Measurements from ENCODE around the gene TRMT44.
"Not testable (repeated sequence)": the region's sequence is repeated elsewhere in the genome, so short reads cannot be mapped to it uniquely, and the experiment has no call there.

TRMT44 gene

GRCh38 chr4:8508740-8509139 is 68.2 kb downstream of the TRMT44 start:
- DNase-seq (ENCODE audit: insufficient read length, low spot score), result no peak

DNA sequence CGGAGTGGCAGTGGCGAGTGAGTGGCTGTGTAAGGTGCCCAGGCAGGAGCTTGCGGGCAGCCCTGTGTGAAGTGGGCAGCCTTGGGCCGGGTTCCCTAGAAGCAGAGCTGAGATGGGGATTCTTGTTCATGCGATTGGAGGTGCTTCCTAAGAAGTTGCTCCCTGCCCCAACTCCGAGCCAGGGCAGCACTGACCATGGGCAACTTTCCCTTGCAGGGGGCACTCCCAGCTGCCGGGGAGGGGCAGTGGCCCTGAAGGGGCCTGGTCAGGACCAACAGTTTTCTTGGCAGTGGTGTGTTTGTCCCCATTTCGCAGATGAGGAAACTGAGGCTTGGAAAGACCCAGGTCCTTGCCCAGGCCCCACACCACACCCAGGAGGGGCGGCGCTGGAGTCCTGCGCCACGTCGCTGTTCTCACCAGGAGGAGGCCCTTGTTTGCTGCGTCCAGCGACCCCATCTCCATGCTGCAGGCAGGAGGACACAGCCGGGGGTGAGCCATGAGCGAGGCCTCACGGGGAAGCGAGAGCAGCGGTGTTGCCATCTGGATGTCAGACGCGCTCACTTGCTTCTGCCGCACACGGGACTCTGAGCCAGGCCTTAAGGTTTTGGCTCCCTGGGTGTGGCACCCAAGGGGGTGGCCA is 68.9 kb downstream of the TRMT44 start:
- FAIRE-seq (no peak), DNase-seq (ENCODE audit: insufficient read length, low spot score) (no peak)

More at GRCh38 chr4:8508740-8509139, 68.2 kb downstream of the TRMT44 start:
- no peak for FAIRE-seq

DNA sequence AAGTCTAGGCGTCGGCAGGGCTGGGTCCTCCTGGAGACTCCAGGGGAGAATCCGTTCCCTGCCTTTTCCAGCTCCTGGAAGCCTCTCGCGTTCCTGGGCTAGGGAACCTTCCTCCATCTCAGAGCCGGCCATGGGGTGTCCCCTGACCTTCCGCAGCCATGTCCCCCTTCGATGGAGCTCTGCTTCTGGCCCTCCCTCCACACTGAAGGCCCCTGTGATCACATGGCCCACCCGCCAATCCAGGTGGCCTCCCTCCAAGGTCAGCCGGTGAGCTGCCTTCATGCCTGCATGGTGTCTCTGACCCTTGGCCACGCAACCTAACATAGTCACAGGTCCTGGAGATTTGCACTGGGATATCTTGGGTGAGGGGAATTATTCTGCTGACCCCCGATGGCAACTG is 69.6 kb downstream of the TRMT44 start:
- FAIRE-seq, result no peak
- no peak for DNase-seq (ENCODE audit: insufficient read length, low spot score)

GRCh38 chr4:8510611-8511285 is 70.2 kb downstream of the TRMT44 start:
- FAIRE-seq (no peak), DNase-seq (ENCODE audit: insufficient read length, low spot score) (no peak)

DNA sequence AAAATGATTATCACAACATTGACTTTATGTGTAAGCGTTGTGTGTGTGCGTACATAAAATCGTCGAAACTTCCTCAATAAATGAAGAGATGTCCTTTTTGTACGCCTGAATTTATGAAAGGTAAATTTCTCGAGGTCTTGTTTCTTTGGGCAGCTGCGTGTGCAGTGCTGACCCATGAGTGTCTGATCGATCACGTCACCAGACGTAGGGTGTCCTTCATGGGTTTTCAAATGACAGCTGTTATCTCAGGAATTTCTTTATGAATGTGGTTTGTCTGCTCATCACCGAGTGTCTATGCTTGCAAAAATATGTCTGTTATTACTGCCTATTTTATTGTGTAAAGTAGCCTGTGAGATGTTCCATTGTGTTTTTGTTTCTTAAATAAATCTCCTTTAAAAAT is 71.9 kb downstream of the TRMT44 start:
- DNase-seq (ENCODE audit: insufficient read length, low spot score) (no peak), FAIRE-seq (peak; percentile 38)

DNA sequence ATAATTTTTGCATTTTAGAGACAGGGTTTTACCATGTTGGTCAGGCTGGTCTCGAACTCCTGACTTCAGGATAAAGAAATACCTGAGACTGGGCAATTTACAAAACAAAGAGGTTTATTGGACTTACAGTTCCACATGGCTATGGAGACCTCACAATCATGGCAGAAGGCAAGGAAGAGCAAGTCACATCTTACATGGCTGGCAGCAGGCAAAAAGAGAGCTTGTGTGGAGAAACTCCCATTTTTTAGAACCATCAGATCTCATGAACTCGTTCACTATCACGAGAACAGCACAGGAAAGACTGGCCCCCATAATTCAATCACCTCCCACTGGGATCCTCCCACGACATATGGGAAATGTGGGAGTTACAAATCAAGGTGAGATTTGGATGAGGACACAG is 72.5 kb downstream of the TRMT44 start:
- DNase-seq (ENCODE audit: insufficient read length, low spot score); FAIRE-seq: not testable (repeated sequence)

DNA sequence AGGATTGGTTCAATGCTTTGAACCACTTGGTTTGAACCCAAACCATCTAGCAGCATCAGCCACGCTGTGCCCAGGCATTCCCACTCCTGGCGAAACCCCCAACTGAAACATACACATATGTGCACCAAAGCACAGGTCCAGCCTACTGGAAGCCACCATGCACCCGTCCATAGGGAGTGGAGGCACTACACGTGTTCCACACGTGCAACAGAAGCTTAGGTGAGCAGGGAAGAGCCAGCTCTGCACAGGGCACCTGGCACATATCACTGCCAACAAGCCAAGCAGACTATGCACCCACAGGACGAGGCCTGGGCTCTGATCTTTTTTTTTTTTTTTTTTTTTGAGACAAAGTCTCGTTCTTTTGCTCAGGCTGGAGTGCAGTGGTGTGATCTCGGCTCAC is 73.4 kb downstream of the TRMT44 start:
- no peak for DNase-seq (ENCODE audit: insufficient read length, low spot score)
- no peak for FAIRE-seq

DNA sequence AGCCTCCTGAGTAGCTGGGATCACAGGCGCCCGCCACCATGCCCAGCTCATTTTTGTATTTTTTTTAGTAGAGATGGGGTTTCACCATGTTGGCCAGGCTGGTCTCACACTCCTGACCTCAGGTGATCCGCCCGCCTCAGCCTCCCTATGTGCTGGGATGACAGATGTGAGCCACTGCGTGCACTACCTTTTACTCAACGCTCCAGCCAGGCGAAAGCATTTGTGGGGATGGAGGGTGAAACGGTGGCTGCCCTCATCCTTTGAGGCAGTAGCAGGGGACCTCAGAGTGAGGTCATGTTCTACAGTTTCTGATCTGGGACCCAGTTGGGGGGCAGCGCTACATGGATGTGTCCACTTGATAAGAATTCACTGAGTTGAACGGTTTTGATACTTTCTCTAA is 73.8 kb downstream of the TRMT44 start:
- DNase-seq (ENCODE audit: insufficient read length, low spot score) (no peak), FAIRE-seq (no peak)

- FAIRE-seq (peak; percentile 97), DNase-seq (ENCODE audit: insufficient read length, low spot score) (peak; percentile 95)
These were observed 74.9 kb downstream of the TRMT44 start for GRCh38 chr4:8515316-8516060.

DNA sequence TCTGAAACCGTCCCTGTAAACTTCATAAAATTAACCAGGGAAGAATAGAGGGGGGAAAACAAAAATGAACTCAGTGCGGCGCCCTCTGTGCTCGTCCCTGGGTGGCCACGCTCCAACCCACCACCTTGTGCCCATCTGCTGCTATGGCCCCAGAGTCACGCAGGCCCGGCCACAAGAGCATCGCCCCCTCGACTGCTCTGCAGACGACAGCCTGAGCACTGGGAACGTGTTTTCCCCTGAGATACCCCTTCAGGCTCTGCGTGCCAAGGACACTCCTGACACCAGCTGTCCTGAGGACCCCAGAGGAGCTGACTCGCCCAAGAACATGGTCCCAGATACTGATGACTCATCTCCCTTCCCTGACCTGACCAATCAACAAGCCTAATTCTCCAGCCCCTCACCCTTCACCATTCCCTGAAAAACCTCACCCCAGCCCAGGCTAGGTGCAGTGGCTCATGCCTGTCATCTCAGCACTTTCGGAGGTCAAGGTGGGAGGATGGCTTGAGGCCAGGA is 75.5 kb downstream of the TRMT44 start:
- no peak for FAIRE-seq
- no peak for DNase-seq (ENCODE audit: insufficient read length, low spot score)

DNA sequence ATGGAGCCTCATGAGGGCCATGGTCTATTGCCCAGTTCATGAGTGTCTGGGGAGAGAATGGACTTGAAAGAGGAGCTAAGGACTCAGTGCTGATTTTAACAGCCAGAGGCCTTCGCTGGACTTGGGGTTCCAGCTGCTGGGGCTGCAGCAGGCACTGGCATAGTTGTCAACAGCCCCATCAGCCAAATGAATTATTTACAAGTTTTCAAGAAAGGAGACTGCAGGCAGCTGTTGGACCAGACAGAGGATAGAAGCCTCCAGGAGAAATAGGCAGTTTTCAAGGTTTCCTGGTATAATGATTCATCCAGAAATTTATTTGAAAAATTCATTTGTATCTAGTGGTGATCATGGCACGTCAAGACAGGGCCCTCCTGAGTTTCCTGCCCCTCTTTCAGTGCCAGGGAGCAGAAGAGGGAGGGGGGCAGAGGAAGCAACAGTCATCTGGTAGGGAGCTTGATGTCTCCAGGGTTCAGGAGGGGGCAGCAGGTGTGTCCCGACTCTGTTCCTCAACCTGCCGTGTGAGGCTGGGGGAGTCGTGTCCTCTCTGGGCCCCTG is 76.5 kb downstream of the TRMT44 start:
- DNase-seq (ENCODE audit: insufficient read length, low spot score), result peak; percentile 49
- FAIRE-seq, result no peak

- FAIRE-seq (no peak), DNase-seq (ENCODE audit: insufficient read length, low spot score) (no peak)
These were observed 77.4 kb downstream of the TRMT44 start for GRCh38 chr4:8517946-8518345.

DNA sequence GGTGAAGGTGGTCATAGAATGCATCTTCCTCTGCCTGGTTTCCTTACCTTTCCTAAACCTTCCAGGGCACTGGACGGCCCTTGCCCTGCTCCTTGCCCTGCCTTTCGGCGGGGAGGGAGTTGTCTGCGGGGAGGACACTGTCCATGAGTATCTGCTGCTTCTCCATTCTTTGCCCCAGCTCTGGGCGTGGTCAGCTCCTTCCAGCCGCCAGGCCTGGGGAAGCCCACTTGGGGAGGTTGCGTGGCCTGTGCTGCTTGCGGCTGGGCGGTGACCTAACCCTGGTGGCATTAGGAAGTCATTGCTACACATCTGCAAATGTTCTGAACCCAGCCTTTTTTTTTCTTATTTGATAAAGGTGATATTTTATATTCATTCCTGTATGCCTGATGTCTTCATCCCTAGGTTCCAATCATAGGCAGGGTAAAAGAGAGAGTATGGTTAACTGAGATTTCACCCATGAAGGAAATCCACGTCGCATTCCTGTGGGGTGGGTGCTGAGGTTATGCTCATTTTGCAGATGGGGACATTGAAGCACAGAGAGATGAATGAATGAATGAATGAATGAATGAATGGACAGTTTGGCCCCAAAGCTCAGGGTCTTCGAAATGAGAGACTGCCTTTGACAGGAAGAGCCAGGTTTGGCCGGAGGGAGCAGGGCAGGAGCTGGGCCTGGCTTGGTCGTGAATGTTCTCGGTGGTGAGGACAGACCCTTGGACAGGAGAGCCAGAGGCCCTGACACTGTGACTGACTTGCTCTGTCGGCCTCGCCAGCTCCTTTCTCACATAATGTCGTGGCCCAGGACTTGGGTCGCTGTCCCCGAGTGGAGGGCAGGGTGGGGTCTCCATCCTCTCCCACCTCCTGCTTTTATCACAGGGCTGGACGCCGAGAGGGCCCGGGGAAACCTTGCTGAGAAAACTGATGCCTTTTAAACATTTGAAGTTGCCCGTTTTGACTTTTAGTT is 81.9 kb downstream of the TRMT44 start:
- DNase-seq (ENCODE audit: insufficient read length, low spot score) (no peak), FAIRE-seq (no peak)

- FAIRE-seq (no peak), DNase-seq (ENCODE audit: insufficient read length, low spot score) (no peak)
These were observed 82.6 kb downstream of the TRMT44 start for GRCh38 chr4:8523175-8523574.

- DNase-seq (ENCODE audit: insufficient read length, low spot score) (no peak), FAIRE-seq (no peak)
These were observed 83.2 kb downstream of the TRMT44 start for GRCh38 chr4:8523766-8524165.

- FAIRE-seq, result peak; percentile 90
- no peak for DNase-seq (ENCODE audit: insufficient read length, low spot score)
These were observed 84.2 kb downstream of the TRMT44 start for GRCh38 chr4:8524595-8525382.

- DNase-seq (ENCODE audit: insufficient read length, low spot score), result peak; percentile 67
- FAIRE-seq, result peak; percentile 93
These were observed 85.0 kb downstream of the TRMT44 start for GRCh38 chr4:8525383-8526120.

All from HTR-8/SVneo (cell line).